K562 (cell line): ENCODE data around the gene IPP. TPM values are rescaled to one million over a fixed set of nuclear protein-coding genes. Genes with fewer than 3 reads are reported as not detected.

Experiments used
- CREBBP ChIP-seq: IDR thresholded peaks from one replicate; pipeline ENCODE4 v1.6.1; 2012; ENCODE audit warnings: low read depth, mild to moderate bottlenecking, control low read depth, inconsistent platforms, low read length
- CREM ChIP-seq: IDR thresholded peaks from 2 replicates; pipeline ENCODE4 v1.6.1; 2014; ENCODE audit warnings: antibody characterized with exemption, low read depth
- ILK ChIP-seq: fragments of 450-650 bp; IDR thresholded peaks from 2 replicates; pipeline ENCODE4 v1.6.1; 2016; ENCODE audit warnings: missing genetic modification characterization, low read depth, mild to moderate bottlenecking, missing compliant biosample characterization, moderate library complexity, borderline replicate concordance
- PPARD ChIP-seq: fragments of 250-450 bp; sonication (Bioruptor Pico); IDR thresholded peaks from 2 replicates; pipeline ENCODE4 v1.8.0; 2022; ENCODE audit warnings: inconsistent platforms, mild to moderate bottlenecking, moderate library complexity
- SRSF7 ChIP-seq: fragments of 200-400 bp; formaldehyde crosslinking; optimal IDR thresholded peaks from 2 replicates; pipeline ENCODE3; 2017; ENCODE audit warnings: mild to moderate bottlenecking, low read depth, low read length
- TAL1 ChIP-seq: fragments of 450-650 bp; IDR thresholded peaks from 2 replicates; pipeline ENCODE4 v1.6.1; 2016; ENCODE audit warnings: mild to moderate bottlenecking
- ZNF212 ChIP-seq: fragments of 450-650 bp; formaldehyde crosslinking; IDR thresholded peaks from 2 replicates; pipeline ENCODE4 v1.4.0; 2020; ENCODE audit warnings: mild to moderate bottlenecking
- ZNF79 ChIP-seq: fragments of 250-450 bp; sonication (Bioruptor Pico); IDR thresholded peaks from 2 replicates; pipeline ENCODE4 v1.4.0; 2020; ENCODE audit warnings: low read depth, mild to moderate bottlenecking, moderate library complexity
- polyA plus RNA-seq, 8 experiments: library from polyadenylated mRNA; depleted of rRNA in 4 of 8; stranded (reverse) in 5 of 8; unstranded in 3 of 8; fragments of >200 nt; fragmentation: Nextera tagmentation in 2 of 8; fragmentation: Illumina TruSeq in 1 of 8; extraction: Ambion mirVana in 2 of 8; extraction: Trizol in 1 of 8; gene quantifications; 2 replicates each; pipeline versions ENCODE4 v1.2.1 to v1.2.3, GENCODE V29; 2011 to 2014; ENCODE audit warnings: inconsistent platforms in 1 of 8, missing spikeins in 1 of 8
- total RNA-seq, 7 experiments: library from RNA; depleted of rRNA in 6 of 7; stranded (reverse); fragments of >200 nt in 6 of 7; fragmentation: Illumina TruSeq in 2 of 7; extraction: Trizol in 2 of 7; gene quantifications; 2 replicates each; pipeline versions ENCODE4 v1.2.1 to v1.2.3, GENCODE V29; 2011 to 2021; ENCODE audit warnings: low replicate concordance in 1 of 7
- TF ChIP-seq, protein P1 (sequence below), 2 experiments: fragments of 450-650 bp; IDR thresholded peaks; 2 replicates each; pipeline ENCODE4 v1.6.1; 2018; ENCODE audit warnings: mild to moderate bottlenecking in 2 of 2, low read depth in 1 of 2; ENCODE audit not compliant: partially characterized antibody in 2 of 2
- TF ChIP-seq, protein P2 (sequence below): fragments of 200-800 bp; sonication (Bioruptor generic); IDR thresholded peaks from 2 replicates; pipeline ENCODE4 v1.6.1; 2017; ENCODE audit warnings: missing genetic modification characterization, missing compliant biosample characterization
- TF ChIP-seq, protein P3 (sequence below), 2 experiments: fragments of 450-650 bp; IDR thresholded peaks; 2 replicates each; pipeline ENCODE4 v1.6.1; 2016; ENCODE audit warnings: mild to moderate bottlenecking in 2 of 2, borderline replicate concordance in 1 of 2, low read depth in 1 of 2, moderate library complexity in 1 of 2

The IPP gene
- total and polyA plus RNA-seq, 9 of the 15 experiments (the other 6 are each of a cell fraction or from before 2014, with no cell fraction given): 6.9 to 15.1 (median 9.7) TPM

- TF ChIP-seq, protein P1, sequence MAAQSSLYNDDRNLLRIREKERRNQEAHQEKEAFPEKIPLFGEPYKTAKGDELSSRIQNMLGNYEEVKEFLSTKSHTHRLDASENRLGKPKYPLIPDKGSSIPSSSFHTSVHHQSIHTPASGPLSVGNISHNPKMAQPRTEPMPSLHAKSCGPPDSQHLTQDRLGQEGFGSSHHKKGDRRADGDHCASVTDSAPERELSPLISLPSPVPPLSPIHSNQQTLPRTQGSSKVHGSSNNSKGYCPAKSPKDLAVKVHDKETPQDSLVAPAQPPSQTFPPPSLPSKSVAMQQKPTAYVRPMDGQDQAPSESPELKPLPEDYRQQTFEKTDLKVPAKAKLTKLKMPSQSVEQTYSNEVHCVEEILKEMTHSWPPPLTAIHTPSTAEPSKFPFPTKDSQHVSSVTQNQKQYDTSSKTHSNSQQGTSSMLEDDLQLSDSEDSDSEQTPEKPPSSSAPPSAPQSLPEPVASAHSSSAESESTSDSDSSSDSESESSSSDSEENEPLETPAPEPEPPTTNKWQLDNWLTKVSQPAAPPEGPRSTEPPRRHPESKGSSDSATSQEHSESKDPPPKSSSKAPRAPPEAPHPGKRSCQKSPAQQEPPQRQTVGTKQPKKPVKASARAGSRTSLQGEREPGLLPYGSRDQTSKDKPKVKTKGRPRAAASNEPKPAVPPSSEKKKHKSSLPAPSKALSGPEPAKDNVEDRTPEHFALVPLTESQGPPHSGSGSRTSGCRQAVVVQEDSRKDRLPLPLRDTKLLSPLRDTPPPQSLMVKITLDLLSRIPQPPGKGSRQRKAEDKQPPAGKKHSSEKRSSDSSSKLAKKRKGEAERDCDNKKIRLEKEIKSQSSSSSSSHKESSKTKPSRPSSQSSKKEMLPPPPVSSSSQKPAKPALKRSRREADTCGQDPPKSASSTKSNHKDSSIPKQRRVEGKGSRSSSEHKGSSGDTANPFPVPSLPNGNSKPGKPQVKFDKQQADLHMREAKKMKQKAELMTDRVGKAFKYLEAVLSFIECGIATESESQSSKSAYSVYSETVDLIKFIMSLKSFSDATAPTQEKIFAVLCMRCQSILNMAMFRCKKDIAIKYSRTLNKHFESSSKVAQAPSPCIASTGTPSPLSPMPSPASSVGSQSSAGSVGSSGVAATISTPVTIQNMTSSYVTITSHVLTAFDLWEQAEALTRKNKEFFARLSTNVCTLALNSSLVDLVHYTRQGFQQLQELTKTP (IDR thresholded peaks at IDR 0.05; ENCODE audit: low read depth in 1 of 2, partially characterized antibody in 2 of 2): peak in 1 of 2 experiments; percentile 69
- TF ChIP-seq, protein P2, sequence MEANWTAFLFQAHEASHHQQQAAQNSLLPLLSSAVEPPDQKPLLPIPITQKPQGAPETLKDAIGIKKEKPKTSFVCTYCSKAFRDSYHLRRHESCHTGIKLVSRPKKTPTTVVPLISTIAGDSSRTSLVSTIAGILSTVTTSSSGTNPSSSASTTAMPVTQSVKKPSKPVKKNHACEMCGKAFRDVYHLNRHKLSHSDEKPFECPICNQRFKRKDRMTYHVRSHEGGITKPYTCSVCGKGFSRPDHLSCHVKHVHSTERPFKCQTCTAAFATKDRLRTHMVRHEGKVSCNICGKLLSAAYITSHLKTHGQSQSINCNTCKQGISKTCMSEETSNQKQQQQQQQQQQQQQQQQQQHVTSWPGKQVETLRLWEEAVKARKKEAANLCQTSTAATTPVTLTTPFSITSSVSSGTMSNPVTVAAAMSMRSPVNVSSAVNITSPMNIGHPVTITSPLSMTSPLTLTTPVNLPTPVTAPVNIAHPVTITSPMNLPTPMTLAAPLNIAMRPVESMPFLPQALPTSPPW (CRISPR knock-in tag): no peak
- TF ChIP-seq PPARD (CRISPR knock-in tag) (no peak), TAL1 (no peak), ZNF212 (no peak), ILK (tag) (no peak), CREM (no peak), SRSF7 (no peak), ZNF79 (CRISPR knock-in tag) (no peak), CREBBP (no peak)
- TF ChIP-seq, protein P3, sequence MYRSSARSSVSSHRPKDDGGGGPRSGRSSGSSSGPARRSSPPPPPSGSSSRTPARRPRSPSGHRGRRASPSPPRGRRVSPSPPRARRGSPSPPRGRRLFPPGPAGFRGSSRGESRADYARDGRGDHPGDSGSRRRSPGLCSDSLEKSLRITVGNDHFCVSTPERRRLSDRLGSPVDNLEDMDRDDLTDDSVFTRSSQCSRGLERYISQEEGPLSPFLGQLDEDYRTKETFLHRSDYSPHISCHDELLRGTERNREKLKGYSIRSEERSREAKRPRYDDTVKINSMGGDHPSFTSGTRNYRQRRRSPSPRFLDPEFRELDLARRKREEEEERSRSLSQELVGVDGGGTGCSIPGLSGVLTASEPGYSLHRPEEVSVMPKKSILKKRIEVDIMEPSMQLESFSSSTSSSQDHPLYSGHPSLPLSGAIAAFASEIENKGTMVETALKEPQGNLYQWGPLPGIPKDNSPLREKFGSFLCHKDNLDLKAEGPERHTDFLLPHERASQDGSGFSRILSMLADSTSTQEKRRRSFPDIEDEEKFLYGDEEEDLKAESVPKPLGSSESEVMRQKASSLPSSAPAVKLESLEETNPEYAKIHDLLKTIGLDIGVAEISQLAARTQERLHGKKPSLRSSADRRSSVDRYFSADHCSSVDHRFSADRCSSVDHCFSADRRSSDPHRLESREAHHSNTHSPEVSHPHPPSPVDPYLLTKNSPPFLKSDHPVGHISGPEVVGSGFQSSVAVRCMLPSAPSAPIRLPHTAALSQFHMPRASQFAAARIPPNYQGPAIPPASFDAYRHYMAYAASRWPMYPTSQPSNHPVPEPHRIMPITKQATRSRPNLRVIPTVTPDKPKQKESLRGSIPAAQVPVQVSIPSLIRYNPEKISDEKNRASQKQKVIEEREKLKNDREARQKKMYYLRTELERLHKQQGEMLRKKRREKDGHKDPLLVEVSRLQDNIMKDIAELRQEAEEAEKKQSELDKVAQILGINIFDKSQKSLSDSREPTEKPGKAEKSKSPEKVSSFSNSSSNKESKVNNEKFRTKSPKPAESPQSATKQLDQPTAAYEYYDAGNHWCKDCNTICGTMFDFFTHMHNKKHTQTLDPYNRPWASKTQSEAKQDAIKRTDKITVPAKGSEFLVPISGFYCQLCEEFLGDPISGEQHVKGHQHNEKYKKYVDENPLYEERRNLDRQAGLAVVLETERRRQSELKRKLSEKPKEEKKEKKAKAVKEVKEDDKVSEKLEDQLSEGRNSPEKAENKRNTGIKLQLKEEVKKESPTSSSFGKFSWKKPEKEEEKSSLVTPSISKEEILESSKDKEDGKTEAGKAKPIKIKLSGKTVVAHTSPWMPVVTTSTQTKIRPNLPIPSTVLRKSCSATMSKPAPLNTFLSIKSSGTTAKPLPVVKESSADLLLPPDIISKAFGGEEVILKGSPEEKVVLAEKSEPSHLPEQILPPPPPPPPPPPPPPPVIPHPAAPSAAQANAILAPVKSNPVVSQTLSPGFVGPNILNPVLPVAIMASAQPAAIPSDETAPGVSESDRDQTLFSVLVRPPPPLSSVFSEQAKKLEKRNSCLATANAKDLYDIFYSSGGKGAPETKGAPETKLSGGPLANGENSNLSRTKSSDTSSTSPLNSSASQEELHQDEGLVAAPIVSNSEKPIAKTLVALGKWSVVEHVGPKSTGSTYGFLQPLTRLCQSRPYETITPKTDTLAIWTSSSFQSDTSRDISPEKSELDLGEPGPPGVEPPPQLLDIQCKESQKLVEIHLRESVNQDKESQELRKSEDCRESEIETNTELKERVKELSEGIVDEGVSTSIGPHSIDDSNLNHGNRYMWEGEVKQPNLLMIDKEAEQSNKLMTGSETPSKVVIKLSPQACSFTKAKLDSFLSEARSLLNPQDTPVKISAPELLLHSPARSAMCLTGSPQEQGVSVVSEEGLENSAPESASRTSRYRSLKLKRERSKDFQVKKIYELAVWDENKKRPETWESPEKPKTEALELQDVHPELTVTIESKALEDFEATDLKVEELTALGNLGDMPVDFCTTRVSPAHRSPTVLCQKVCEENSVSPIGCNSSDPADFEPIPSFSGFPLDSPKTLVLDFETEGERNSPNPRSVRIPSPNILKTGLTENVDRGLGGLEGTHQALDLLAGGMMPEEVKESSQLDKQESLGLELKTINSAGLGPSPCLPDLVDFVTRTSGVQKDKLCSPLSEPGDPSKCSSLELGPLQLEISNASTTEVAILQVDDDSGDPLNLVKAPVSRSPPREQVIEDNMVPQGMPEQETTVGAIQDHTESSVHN (IDR thresholded peaks at IDR 0.05; ENCODE audit: borderline replicate concordance in 1 of 2, low read depth in 1 of 2): no peak
Observed at GRCh38 chr1:45686015-45686287, 64.5 kb downstream of the IPP start (continued).
